MM.1S (cell line): Measurements from ENCODE around the gene OR2Z1.
"Not testable (repeated sequence)": the region's sequence is repeated elsewhere in the genome, so short reads cannot be mapped to it uniquely, and the experiment has no call there.

ENCODE experiments used
- EZH2 ChIP-seq: fragments of 300-600 bp; sonication (generic); optimal IDR thresholded peaks from 2 replicates; pipeline ENCODE3; 2017; ENCODE audit warnings: low read depth, mild to moderate bottlenecking, antibody characterized with exemption, low read length, mixed read lengths
- TF ChIP-seq, protein P1 (sequence below): fragments of 300-600 bp; sonication (generic); IDR thresholded peaks from 2 replicates; pipeline ENCODE4 v1.5.1; 2016; ENCODE audit warnings: antibody characterized with exemption, low read length, mixed read lengths

DNA sequence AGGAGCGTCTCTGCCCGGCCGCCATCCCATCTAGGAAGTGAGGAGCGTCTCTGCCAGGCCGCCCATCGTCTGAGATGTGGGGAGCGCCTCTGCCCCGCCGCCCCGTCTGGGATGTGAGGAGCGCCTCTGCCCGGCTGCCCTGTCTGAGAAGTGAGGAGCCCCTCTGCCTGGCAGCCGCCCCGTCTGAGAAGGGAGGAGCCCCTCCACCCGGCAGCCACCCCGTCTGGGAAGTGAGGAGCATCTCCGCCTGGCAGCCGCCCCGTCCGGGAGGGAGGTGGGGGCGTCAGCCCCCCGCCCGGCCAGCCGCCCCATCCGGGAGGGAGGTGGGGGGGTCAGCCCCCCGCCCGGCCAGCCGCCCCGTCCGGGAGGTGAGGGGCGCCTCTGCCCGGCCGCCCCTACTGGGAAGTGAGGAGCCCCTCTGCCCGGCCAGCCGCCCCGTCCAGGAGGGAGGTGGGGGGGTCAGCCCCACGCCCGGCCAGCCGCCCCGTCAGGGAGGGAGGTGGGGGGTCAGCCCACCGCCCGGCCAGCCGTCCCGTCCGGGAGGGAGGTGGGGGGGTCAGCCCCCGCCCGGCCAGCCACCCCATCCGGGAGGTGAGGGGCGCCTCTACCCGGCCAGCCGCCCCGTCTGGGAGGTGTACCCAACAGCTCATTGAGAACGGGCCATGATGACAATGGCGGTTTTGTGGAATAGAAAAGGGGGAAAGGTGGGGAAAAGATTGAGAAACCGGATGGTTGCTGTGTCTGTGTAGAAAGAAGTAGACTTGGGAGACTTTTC, 18.0 kb downstream of the OR2Z1 start:
- TF ChIP-seq, protein P1, sequence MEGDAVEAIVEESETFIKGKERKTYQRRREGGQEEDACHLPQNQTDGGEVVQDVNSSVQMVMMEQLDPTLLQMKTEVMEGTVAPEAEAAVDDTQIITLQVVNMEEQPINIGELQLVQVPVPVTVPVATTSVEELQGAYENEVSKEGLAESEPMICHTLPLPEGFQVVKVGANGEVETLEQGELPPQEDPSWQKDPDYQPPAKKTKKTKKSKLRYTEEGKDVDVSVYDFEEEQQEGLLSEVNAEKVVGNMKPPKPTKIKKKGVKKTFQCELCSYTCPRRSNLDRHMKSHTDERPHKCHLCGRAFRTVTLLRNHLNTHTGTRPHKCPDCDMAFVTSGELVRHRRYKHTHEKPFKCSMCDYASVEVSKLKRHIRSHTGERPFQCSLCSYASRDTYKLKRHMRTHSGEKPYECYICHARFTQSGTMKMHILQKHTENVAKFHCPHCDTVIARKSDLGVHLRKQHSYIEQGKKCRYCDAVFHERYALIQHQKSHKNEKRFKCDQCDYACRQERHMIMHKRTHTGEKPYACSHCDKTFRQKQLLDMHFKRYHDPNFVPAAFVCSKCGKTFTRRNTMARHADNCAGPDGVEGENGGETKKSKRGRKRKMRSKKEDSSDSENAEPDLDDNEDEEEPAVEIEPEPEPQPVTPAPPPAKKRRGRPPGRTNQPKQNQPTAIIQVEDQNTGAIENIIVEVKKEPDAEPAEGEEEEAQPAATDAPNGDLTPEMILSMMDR: not testable (repeated sequence)
- TF ChIP-seq EZH2: not testable (repeated sequence)
